Measurements from ENCODE around the gene CARS2.

Gene CARS2

DNA sequence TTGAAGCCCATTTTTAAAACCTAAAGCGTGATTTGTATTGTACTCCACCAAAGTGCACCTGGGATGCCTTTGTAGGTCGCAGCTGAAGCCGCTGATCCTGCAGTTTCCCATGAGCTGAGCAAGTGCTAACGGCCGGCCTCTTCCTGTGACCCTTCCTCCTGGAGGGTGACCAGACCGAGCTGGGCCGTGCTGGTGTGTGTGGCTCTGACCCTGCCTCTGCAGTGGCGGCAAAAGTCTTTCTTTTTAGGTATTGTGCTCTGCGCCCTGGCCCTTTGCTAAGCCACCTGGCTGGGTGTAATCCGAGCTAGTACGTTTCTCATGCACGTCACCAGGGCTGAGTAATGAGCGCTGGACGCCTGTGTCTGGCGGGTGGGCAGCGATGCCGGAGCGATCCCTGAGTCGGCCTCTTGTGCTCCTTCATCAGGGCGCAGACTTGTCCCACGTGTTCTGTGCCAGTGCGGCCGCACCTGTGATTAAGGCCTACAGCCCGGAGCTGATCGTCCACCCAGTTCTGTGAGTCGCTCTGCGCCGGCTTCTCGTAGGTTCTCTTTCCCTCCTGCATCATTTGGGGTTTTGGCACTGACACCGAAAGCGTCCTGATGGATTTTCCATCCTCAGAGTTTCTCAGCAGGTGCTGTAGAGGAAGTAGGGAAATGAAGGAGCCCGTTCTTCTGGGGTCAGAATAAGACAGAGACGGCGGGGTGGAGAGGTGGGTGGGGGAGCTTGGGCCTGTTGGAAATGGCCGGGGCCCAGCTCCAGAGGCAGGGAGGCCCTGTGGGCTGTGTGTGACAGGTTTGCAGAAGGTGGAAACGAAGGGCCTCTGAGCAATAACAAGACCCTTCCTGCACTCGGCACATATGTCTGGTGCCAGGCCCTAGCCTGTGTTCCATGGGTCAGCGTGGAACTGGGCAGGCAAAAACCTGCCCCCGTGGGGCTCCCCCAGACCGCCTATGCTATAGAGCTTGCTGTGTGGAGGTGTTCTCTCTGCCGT lies 80.9 kb downstream of the CARS2 start:
- TF ChIP-seq, protein P1, sequence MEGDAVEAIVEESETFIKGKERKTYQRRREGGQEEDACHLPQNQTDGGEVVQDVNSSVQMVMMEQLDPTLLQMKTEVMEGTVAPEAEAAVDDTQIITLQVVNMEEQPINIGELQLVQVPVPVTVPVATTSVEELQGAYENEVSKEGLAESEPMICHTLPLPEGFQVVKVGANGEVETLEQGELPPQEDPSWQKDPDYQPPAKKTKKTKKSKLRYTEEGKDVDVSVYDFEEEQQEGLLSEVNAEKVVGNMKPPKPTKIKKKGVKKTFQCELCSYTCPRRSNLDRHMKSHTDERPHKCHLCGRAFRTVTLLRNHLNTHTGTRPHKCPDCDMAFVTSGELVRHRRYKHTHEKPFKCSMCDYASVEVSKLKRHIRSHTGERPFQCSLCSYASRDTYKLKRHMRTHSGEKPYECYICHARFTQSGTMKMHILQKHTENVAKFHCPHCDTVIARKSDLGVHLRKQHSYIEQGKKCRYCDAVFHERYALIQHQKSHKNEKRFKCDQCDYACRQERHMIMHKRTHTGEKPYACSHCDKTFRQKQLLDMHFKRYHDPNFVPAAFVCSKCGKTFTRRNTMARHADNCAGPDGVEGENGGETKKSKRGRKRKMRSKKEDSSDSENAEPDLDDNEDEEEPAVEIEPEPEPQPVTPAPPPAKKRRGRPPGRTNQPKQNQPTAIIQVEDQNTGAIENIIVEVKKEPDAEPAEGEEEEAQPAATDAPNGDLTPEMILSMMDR (IDR thresholded peaks at IDR 0.05; ENCODE audit: insufficient read depth, low read length, poor library complexity, severe bottlenecking): no peak
- TF ChIP-seq EZH2phosphoT487 (conservative IDR thresholded peaks at IDR 0.05; ENCODE audit: low read length): no peak
- Histone ChIP-seq H3K4me3 (ENCODE audit: insufficient read depth, low read length, poor library complexity, severe bottlenecking) (no peak overlapping the region), H3K9ac (ENCODE audit: low read length) (no peak overlapping the region), H3K27me3 (ENCODE audit: low read length) (no peaks in the 10 kb centered on the region), H3K4me2 (ENCODE audit: low read depth, low read length, poor library complexity, severe bottlenecking) (no peak overlapping the region), H3K36me3 (ENCODE audit: low read length) (no peaks in the 10 kb centered on the region), H3F3A (ENCODE audit: insufficient read depth) (no peaks in the 10 kb centered on the region), H3K79me2 (ENCODE audit: insufficient read depth, low read length) (peaks cover 16% of the 10 kb centered on the region), H2AFZ (ENCODE audit: low read depth, low read length, severe bottlenecking) (no peak overlapping the region), H3K9me3 (ENCODE audit: insufficient read depth, low read length) (no peaks in the 10 kb centered on the region), H3K27ac (ENCODE audit: low read depth, low read length) (no peak overlapping the region), H4K20me1 (ENCODE audit: low read depth, low read length) (no peaks in the 10 kb centered on the region), H3K9me2 (replicated peaks; ENCODE audit: insufficient read depth, low read length) (no peaks in the 10 kb centered on the region)

DNA sequence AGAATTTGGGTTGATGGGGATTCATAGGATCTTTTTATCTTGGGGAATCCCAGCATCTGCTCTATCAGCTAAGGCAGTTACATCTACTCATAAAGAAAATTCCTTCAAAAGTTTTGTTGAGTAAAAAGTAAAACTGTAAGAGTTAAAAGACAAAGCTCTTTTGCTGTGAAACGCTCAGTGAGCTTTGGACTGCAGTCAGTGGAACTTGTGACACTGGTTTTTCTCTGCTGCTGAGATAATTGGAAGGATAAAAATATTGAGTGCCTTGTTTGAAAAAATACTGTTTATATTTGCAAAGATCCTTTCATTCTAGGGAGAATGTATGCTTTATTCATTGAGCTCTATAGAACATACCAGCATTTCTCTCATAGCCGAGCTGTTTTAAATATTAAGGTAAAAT lies 85.3 kb downstream of the CARS2 start:
- Histone ChIP-seq H3F3A (ENCODE audit: insufficient read depth) (no peaks in the 10 kb centered on the region), H3K9me3 (ENCODE audit: insufficient read depth, low read length) (no peaks in the 10 kb centered on the region), H4K20me1 (ENCODE audit: low read depth, low read length) (no peaks in the 10 kb centered on the region), H3K36me3 (ENCODE audit: low read length) (no peaks in the 10 kb centered on the region), H3K27me3 (ENCODE audit: low read length) (no peaks in the 10 kb centered on the region), H3K79me2 (ENCODE audit: insufficient read depth, low read length) (peaks cover 57% of the 10 kb centered on the region), H2AFZ (ENCODE audit: low read depth, low read length, severe bottlenecking) (no peak overlapping the region), H3K4me2 (ENCODE audit: low read depth, low read length, poor library complexity, severe bottlenecking) (no peak overlapping the region), H3K4me3 (ENCODE audit: insufficient read depth, low read length, poor library complexity, severe bottlenecking) (no peak overlapping the region), H3K27ac (ENCODE audit: low read depth, low read length) (no peak overlapping the region), H3K9me2 (replicated peaks; ENCODE audit: insufficient read depth, low read length) (no peaks in the 10 kb centered on the region), H3K9ac (ENCODE audit: low read length) (no peak overlapping the region)
- TF ChIP-seq EZH2phosphoT487 (conservative IDR thresholded peaks at IDR 0.05; ENCODE audit: low read length): no peak

DNA sequence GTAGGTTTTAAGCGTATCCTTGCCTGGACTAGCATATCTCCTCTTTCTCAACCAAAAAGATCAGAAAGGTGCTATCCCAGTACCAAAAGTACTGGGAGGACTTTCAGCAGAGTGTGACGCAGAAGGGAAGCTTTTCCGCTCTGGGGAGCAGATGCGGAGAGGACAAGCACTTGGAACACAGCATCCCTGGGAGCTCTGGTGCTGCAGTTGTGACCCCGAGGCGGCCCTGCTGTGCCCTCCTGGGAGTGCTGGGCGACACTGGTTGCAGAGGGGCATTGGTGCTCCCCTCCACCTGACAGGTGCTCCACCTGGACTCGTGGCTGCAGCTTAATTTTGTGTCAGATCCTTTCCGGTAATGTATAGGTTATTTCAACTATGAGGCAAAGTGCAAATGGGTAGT lies 87.1 kb downstream of the CARS2 start:
- H3K27ac ChIP-seq (ENCODE audit: low read depth, low read length): no peak overlapping the region
- no peak for TF ChIP-seq EZH2phosphoT487 (conservative IDR thresholded peaks at IDR 0.05; ENCODE audit: low read length)
- TF ChIP-seq, protein P1 (IDR thresholded peaks at IDR 0.05; ENCODE audit: insufficient read depth, low read length, poor library complexity, severe bottlenecking): no peak
- H2AFZ ChIP-seq (ENCODE audit: low read depth, low read length, severe bottlenecking): no peak overlapping the region
- peaks cover 57% of the 10 kb centered on the region for H3K79me2 ChIP-seq (ENCODE audit: insufficient read depth, low read length)
- no peak overlapping the region for H3K4me2 ChIP-seq (ENCODE audit: low read depth, low read length, poor library complexity, severe bottlenecking)
- no peaks in the 10 kb centered on the region for H3K36me3 ChIP-seq (ENCODE audit: low read length)
- no peaks in the 10 kb centered on the region for H3F3A ChIP-seq (ENCODE audit: insufficient read depth)
- no peaks in the 10 kb centered on the region for H3K9me3 ChIP-seq (ENCODE audit: insufficient read depth, low read length)
- no peaks in the 10 kb centered on the region for H3K9me2 ChIP-seq (replicated peaks; ENCODE audit: insufficient read depth, low read length)
- H3K9ac ChIP-seq (ENCODE audit: low read length): no peak overlapping the region
- no peaks in the 10 kb centered on the region for H3K27me3 ChIP-seq (ENCODE audit: low read length)
- H3K4me3 ChIP-seq (ENCODE audit: insufficient read depth, low read length, poor library complexity, severe bottlenecking): no peak overlapping the region
- H4K20me1 ChIP-seq (ENCODE audit: low read depth, low read length): no peaks in the 10 kb centered on the region

DNA sequence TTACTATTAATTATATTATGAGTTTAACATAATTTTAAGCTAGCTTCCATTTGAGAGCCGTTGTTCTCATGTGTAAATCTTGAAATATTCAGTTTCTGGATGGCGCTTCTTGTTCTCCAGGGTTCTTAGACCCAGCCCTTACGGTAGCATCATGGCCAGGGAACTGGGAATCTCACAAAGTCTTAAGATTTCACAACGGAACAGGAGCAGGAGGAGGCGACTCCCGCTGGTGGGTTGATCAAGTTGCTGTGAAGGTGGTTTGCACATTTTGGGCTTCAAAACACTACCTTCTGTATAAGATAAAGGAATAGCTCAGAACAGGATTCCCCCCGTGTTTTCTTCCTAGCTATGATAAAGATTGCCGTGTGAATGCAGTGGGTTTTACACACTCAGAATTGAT lies 87.7 kb downstream of the CARS2 start:
- H4K20me1 ChIP-seq (ENCODE audit: low read depth, low read length): no peaks in the 10 kb centered on the region
- no peak overlapping the region for H3K9ac ChIP-seq (ENCODE audit: low read length)
- H3K27me3 ChIP-seq (ENCODE audit: low read length): no peaks in the 10 kb centered on the region
- no peaks in the 10 kb centered on the region for H3K36me3 ChIP-seq (ENCODE audit: low read length)
- no peaks in the 10 kb centered on the region for H3F3A ChIP-seq (ENCODE audit: insufficient read depth)
- TF ChIP-seq EZH2phosphoT487 (conservative IDR thresholded peaks at IDR 0.05; ENCODE audit: low read length): no peak
- TF ChIP-seq, protein P1 (IDR thresholded peaks at IDR 0.05; ENCODE audit: insufficient read depth, low read length, poor library complexity, severe bottlenecking): no peak
- no peak overlapping the region for H2AFZ ChIP-seq (ENCODE audit: low read depth, low read length, severe bottlenecking)
- no peak overlapping the region for H3K4me2 ChIP-seq (ENCODE audit: low read depth, low read length, poor library complexity, severe bottlenecking)
- no peaks in the 10 kb centered on the region for H3K9me3 ChIP-seq (ENCODE audit: insufficient read depth, low read length)
- peaks cover 57% of the 10 kb centered on the region for H3K79me2 ChIP-seq (ENCODE audit: insufficient read depth, low read length)
- no peak overlapping the region for H3K4me3 ChIP-seq (ENCODE audit: insufficient read depth, low read length, poor library complexity, severe bottlenecking)
- H3K9me2 ChIP-seq (replicated peaks; ENCODE audit: insufficient read depth, low read length): no peaks in the 10 kb centered on the region
- H3K27ac ChIP-seq (ENCODE audit: low read depth, low read length): no peak overlapping the region
